NCI-H2171 (cell line): ENCODE data around the gene KRT77.

Experiments
- DNase-seq: peaks from one replicate; lab custom pipeline; 2025; lab: John Stamatoyannopoulos, UW

The KRT77 gene

GRCh38 chr12:52651726-52652261, 51.5 kb downstream of the KRT77 start, which contains the start of gene KRT2:
KRT2 (minus strand) TSS chr12:52652211; CDS start chr12:52652142, 69 bp downstream.
- no peak for DNase-seq

- peak; percentile 50 for DNase-seq
Measured at GRCh38 chr12:52650520-52651081, 52.7 kb downstream of the KRT77 start.

- DNase-seq = no peak
Measured at GRCh38 chr12:52649066-52649465, 54.3 kb downstream of the KRT77 start.

GRCh38 chr12:52648012-52648550, 55.2 kb downstream of the KRT77 start:
- DNase-seq = no peak

GRCh38 chr12:52647601-52648000, 55.7 kb downstream of the KRT77 start:
- DNase-seq = no peak

GRCh38 chr12:52646613-52647012, 56.7 kb downstream of the KRT77 start:
- DNase-seq = no peak

- DNase-seq = no peak
Measured at GRCh38 chr12:52645982-52646381, 57.3 kb downstream of the KRT77 start.

GRCh38 chr12:52645120-52645761, 58.1 kb downstream of the KRT77 start:
- DNase-seq = no peak

- no peak for DNase-seq
Measured at GRCh38 chr12:52644078-52644415, 59.3 kb downstream of the KRT77 start.

- DNase-seq = no peak
Measured at GRCh38 chr12:52643233-52644077, 59.9 kb downstream of the KRT77 start.

GRCh38 chr12:52641468-52641867, 61.9 kb downstream of the KRT77 start:
- no peak for DNase-seq
